SJSA1 (cell line): ENCODE measurements around the gene SBF2. TPM values are rescaled to one million over a fixed set of nuclear protein-coding genes. Genes with fewer than 3 reads are reported as not detected.
"Not testable (repeated sequence)": the region's sequence is repeated elsewhere in the genome, so short reads cannot be mapped to it uniquely, and the experiment has no call there.

Source experiments
- DNase-seq, 2 experiments: peaks; one replicate each; pipeline ENCODE4 v3.0.0-alpha.2; 2015 to 2020; ENCODE audit warnings: low spot score in 2 of 2, low read depth in 1 of 2
- H3K27ac ChIP-seq: fragments of 250-450 bp; sonication (Bioruptor Pico); 2 replicates; pipeline ENCODE4 v1.5.1; 2020; ENCODE audit warnings: mild to moderate bottlenecking, moderate library complexity
- H3K27me3 ChIP-seq: fragments of 250-450 bp; sonication (Bioruptor Pico); replicated peaks from 2 replicates; pipeline ENCODE4 v1.5.1; 2020; ENCODE audit warnings: mild to moderate bottlenecking, moderate library complexity
- H3K36me3 ChIP-seq: fragments of 250-450 bp; sonication (Bioruptor Pico); 2 replicates; pipeline ENCODE4 v1.5.1; 2020; ENCODE audit warnings: mild to moderate bottlenecking
- H3K4me1 ChIP-seq: fragments of 250-450 bp; sonication (Bioruptor Pico); replicated peaks from 2 replicates; pipeline ENCODE4 v1.6.1; 2021; ENCODE audit warnings: mild to moderate bottlenecking
- H3K4me3 ChIP-seq: fragments of 250-450 bp; sonication (Bioruptor Pico); 2 replicates; pipeline ENCODE4 v1.5.1; 2020; ENCODE audit warnings: mild to moderate bottlenecking
- H3K9me3 ChIP-seq: fragments of 250-450 bp; sonication (Bioruptor Pico); replicated peaks from 2 replicates; pipeline ENCODE4 v1.5.1; 2020; ENCODE audit warnings: mild to moderate bottlenecking
- total RNA-seq: library from RNA; depleted of rRNA; stranded (reverse); fragments of >200 nt; shearing (Covaris generic); gene quantifications from 2 replicates; pipeline ENCODE4 v1.2.3, GENCODE V29; 2014

Gene SBF2
- total RNA-seq, 1 experiment from 2014 or later, result 29.7 TPM

- peaks cover 3% of the 10 kb centered on the region; the same call in 1 of the 2 replicates for H3K36me3 ChIP-seq
- H3K27ac ChIP-seq, result no peak overlapping the region
- H3K27me3 ChIP-seq, result no peaks in the 10 kb centered on the region
- H3K9me3 ChIP-seq, result no peaks in the 10 kb centered on the region
- no peaks in the 10 kb centered on the region for H3K4me1 ChIP-seq
- no peak overlapping the region for H3K4me3 ChIP-seq
- DNase-seq, result no peak
Observed at GRCh38 chr11:9943386-9944110, 350.5 kb downstream of the SBF2 start.

GRCh38 chr11:9941991-9942390 is 352.0 kb downstream of the SBF2 start:
- Histone ChIP-seq H3K36me3 (no peaks in the 10 kb centered on the region), H3K4me3 (no peak overlapping the region), H3K4me1 (no peaks in the 10 kb centered on the region), H3K27ac (no peak overlapping the region), H3K9me3 (no peaks in the 10 kb centered on the region), H3K27me3 (no peaks in the 10 kb centered on the region)
- DNase-seq, result no peak

GRCh38 chr11:9939150-9939549 is 354.9 kb downstream of the SBF2 start:
- not testable (repeated sequence) for H3K4me3 ChIP-seq, H3K36me3 ChIP-seq, H3K27ac ChIP-seq, H3K9me3 ChIP-seq, H3K4me1 ChIP-seq, H3K27me3 ChIP-seq, DNase-seq

- Histone ChIP-seq H3K27ac (no peak overlapping the region), H3K9me3 (no peaks in the 10 kb centered on the region), H3K36me3 (no peaks in the 10 kb centered on the region)
Observed at GRCh38 chr11:9936754-9937153, 357.3 kb downstream of the SBF2 start.

GRCh38 chr11:9932843-9933242 is 361.2 kb downstream of the SBF2 start:
- H3K9me3 ChIP-seq, H3K27me3 ChIP-seq, DNase-seq, H3K27ac ChIP-seq, H3K36me3 ChIP-seq, H3K4me3 ChIP-seq, H3K4me1 ChIP-seq: not testable (repeated sequence)

More at GRCh38 chr11:9936754-9937153, 357.3 kb downstream of the SBF2 start:
- no peaks in the 10 kb centered on the region for H3K27me3 ChIP-seq
- H3K4me3 ChIP-seq, result no peak overlapping the region
- no peak for DNase-seq
- no peaks in the 10 kb centered on the region for H3K4me1 ChIP-seq

GRCh38 chr11:9930562-9931331 is 363.3 kb downstream of the SBF2 start:
- not testable (repeated sequence) for H3K27ac ChIP-seq, H3K9me3 ChIP-seq, DNase-seq, H3K36me3 ChIP-seq, H3K4me3 ChIP-seq, H3K4me1 ChIP-seq, H3K27me3 ChIP-seq

GRCh38 chr11:9927670-9928069 is 366.3 kb downstream of the SBF2 start:
- Histone ChIP-seq H3K27me3 (no peaks in the 10 kb centered on the region), H3K4me3 (no peak overlapping the region), H3K36me3 (no peaks in the 10 kb centered on the region), H3K9me3 (no peaks in the 10 kb centered on the region), H3K4me1 (peaks cover 10% of the 10 kb centered on the region), H3K27ac (no peak overlapping the region)
- no peak for DNase-seq

- Histone ChIP-seq H3K36me3 (no peaks in the 10 kb centered on the region), H3K27me3 (no peaks in the 10 kb centered on the region), H3K4me1 (peaks cover 11% of the 10 kb centered on the region), H3K9me3 (no peaks in the 10 kb centered on the region), H3K4me3 (no peak overlapping the region), H3K27ac (no peak overlapping the region)
- DNase-seq, result no peak
Observed at GRCh38 chr11:9923280-9923679, 370.7 kb downstream of the SBF2 start.

GRCh38 chr11:9922806-9923205 is 371.2 kb downstream of the SBF2 start:
- H3K27ac ChIP-seq, result no peak overlapping the region
- no peak overlapping the region for H3K4me3 ChIP-seq
- H3K4me1 ChIP-seq, result peaks cover 11% of the 10 kb centered on the region
- H3K9me3 ChIP-seq, result no peaks in the 10 kb centered on the region
- H3K27me3 ChIP-seq, result no peaks in the 10 kb centered on the region
- no peak for DNase-seq
- no peaks in the 10 kb centered on the region for H3K36me3 ChIP-seq

- no peaks in the 10 kb centered on the region for H3K4me1 ChIP-seq
- H3K27ac ChIP-seq, result no peak overlapping the region
- DNase-seq, result no peak
- H3K9me3 ChIP-seq, result no peaks in the 10 kb centered on the region
- H3K36me3 ChIP-seq, result no peaks in the 10 kb centered on the region; the same call in 1 of the 2 replicates
- H3K27me3 ChIP-seq, result no peaks in the 10 kb centered on the region
- H3K4me3 ChIP-seq, result no peak overlapping the region
Observed at GRCh38 chr11:9916480-9916879, 377.5 kb downstream of the SBF2 start.

GRCh38 chr11:9914064-9914463 is 380.0 kb downstream of the SBF2 start:
- H3K36me3 ChIP-seq, result no peaks in the 10 kb centered on the region; the same call in 1 of the 2 replicates
- no peak for DNase-seq
- H3K27me3 ChIP-seq, result no peaks in the 10 kb centered on the region
- peaks cover 6% of the 10 kb centered on the region for H3K4me1 ChIP-seq
- H3K9me3 ChIP-seq, result no peaks in the 10 kb centered on the region
- H3K4me3 ChIP-seq, result no peak overlapping the region
- H3K27ac ChIP-seq, result no peak overlapping the region

- H3K36me3 ChIP-seq, result no peaks in the 10 kb centered on the region
- H3K27me3 ChIP-seq, result no peaks in the 10 kb centered on the region
- peak; percentile 83 to 96 for DNase-seq
- H3K9me3 ChIP-seq, result no peaks in the 10 kb centered on the region
- H3K4me1 ChIP-seq, result peaks cover 48% of the 10 kb centered on the region
- no peak overlapping the region for H3K4me3 ChIP-seq
- H3K27ac ChIP-seq, result peak overlapping the region; percentile 98
Observed at GRCh38 chr11:9905960-9906791, 387.8 kb downstream of the SBF2 start.

GRCh38 chr11:9905501-9905951 is 388.5 kb downstream of the SBF2 start:
- Histone ChIP-seq H3K4me1 (peaks cover 51% of the 10 kb centered on the region), H3K36me3 (no peaks in the 10 kb centered on the region), H3K4me3 (no peak overlapping the region), H3K27ac (peak overlapping the region; percentile 98), H3K27me3 (no peaks in the 10 kb centered on the region), H3K9me3 (no peaks in the 10 kb centered on the region)
- DNase-seq, result peak in 1 of 2 experiments; percentile 83
